Spleen (tissue), 11 donors: ENCODE data around the gene PSME2. TPM values are rescaled to one million over a fixed set of nuclear protein-coding genes. Genes with fewer than 3 reads are reported as not detected.

Experiments
- DNase-seq: peaks from one replicate; pipeline ENCODE4 v3.0.0-alpha.2; 2020
- H3K27ac ChIP-seq, 8 donors: fragments of 200-600 bp; sonication (generic) in 7 of 8; 1 replicate in 4 of 8; 2 replicates in 4 of 8; pipeline versions ENCODE4 v1.5.0 to v1.8.0; 2016 to 2021; ENCODE audit warnings: inconsistent platforms in 4 of 8, mild to moderate bottlenecking in 4 of 8, moderate library complexity in 1 of 8
- H3K27me3 ChIP-seq, 7 donors: fragments of 200-600 bp; sonication (generic) in 6 of 7; replicated peaks in 1 of 7; 1 replicate in 4 of 7; 2 replicates in 3 of 7; pipeline versions ENCODE4 v1.5.0 to v1.8.0; 2016 to 2021; ENCODE audit warnings: inconsistent platforms in 3 of 7, mild to moderate bottlenecking in 1 of 7
- H3K36me3 ChIP-seq, 6 donors: fragments of 200-600 bp; sonication (generic) in 5 of 6; 1 replicate in 4 of 6; 2 replicates in 2 of 6; pipeline versions ENCODE4 v1.5.0 to v1.8.0; 2016 to 2021; ENCODE audit warnings: inconsistent platforms in 2 of 6
- H3K4me1 ChIP-seq, 6 donors: fragments of 200-600 bp; sonication (generic) in 5 of 6; 1 replicate in 3 of 6; 2 replicates in 3 of 6; pipeline versions ENCODE4 v1.5.0 to v1.8.0; 2016 to 2021; ENCODE audit warnings: inconsistent platforms in 3 of 6
- H3K4me3 ChIP-seq, 8 donors: fragments of 200-600 bp; sonication (generic) in 7 of 8; 1 replicate in 4 of 8; 2 replicates in 4 of 8; pipeline versions ENCODE4 v1.5.0 to v1.8.0; 2016 to 2021; ENCODE audit warnings: inconsistent platforms in 4 of 8, mild to moderate bottlenecking in 4 of 8, moderate library complexity in 2 of 8
- H3K9me3 ChIP-seq, 8 donors: fragments of 200-600 bp; sonication (generic) in 7 of 8; 1 replicate in 4 of 8; 2 replicates in 4 of 8; pipeline versions ENCODE4 v1.5.0 to v1.8.0; 2016 to 2021; ENCODE audit warnings: inconsistent platforms in 4 of 8
- POLR2A ChIP-seq, 3 donors: fragments of 450-650 bp; IDR thresholded peaks; one replicate each; pipeline ENCODE4 v1.5.1; 2017; ENCODE audit warnings: antibody characterized with exemption in 3 of 3, mild to moderate bottlenecking in 1 of 3
- POLR2AphosphoS5 ChIP-seq, 3 donors: sonication (generic); formaldehyde crosslinking; IDR thresholded peaks; one replicate each; pipeline ENCODE4 v1.5.1; 2017; ENCODE audit warnings: antibody characterized with exemption in 3 of 3
- WGBS, 5 donors: extraction: QIAGEN DNeasy Blood & Tissue Kit in 3 of 5; methylation state at CpG; one replicate each; pipeline versions ENCODE4 v1.1.5 to v1.1.7; 2013 to 2018; 5-methylcytosine and 5-hydroxymethylcytosine counted together
- intact Hi-C: fragments of 100-400 bp; cut with DNase I; formaldehyde crosslinking; loops from one replicate; pipeline ENCODE4 v1.15.0; 2023; ENCODE audit warnings: low total_unique reads
- polyA plus RNA-seq, 3 donors: library from polyadenylated mRNA; stranded (reverse); fragments of 200-250 nt; gene quantifications; one replicate each; pipeline ENCODE4 v1.2.1, GENCODE V29; 2013
- total RNA-seq, 7 donors: library from RNA; depleted of rRNA in 3 of 7; stranded (reverse); fragments of >200 nt in 3 of 7; fragmentation: NEBNext Ultra II Directional in 4 of 7; extraction: Animal tissue kit (Norgen Biotek cat#: 25700) in 4 of 7; gene quantifications; one replicate each; pipeline versions ENCODE4 v1.1.0 to v1.2.1, GENCODE V29; 2016 to 2021
- TF ChIP-seq, protein P1 (sequence below), 11 experiments: fragments of 200-600 bp in 7 of 11; fragments of 450-650 bp in 4 of 11; sonication (generic) in 4 of 11; IDR thresholded peaks in 8 of 11; conservative IDR thresholded peaks in 3 of 11; 1 replicate in 7 of 11; 2 replicates in 4 of 11; pipeline versions ENCODE4 v1.4.0 to v1.8.0; 2016 to 2021; ENCODE audit warnings: antibody characterized with exemption in 11 of 11, inconsistent platforms in 4 of 11, mild to moderate bottlenecking in 1 of 11
- donor health status: healthy with polysubstance abuse.
- donor health status: DM: no; HTN: no; CAD: no; lungs with moderate emphysema.
- donor health status: DM: no; HTN: no; CAD: no.
- donor health status: Bipolar disorder and iron deficiency.
- donor health status: healthy.
- donor health status: DM: no; HTN: no; CAD: no.
- donor health status: DM: yes; HTN: yes; CAD: no.

PSME2 gene
- total and polyA plus RNA-seq, 10 donors: 80.0 to 509 (median 258) TPM

DNA sequence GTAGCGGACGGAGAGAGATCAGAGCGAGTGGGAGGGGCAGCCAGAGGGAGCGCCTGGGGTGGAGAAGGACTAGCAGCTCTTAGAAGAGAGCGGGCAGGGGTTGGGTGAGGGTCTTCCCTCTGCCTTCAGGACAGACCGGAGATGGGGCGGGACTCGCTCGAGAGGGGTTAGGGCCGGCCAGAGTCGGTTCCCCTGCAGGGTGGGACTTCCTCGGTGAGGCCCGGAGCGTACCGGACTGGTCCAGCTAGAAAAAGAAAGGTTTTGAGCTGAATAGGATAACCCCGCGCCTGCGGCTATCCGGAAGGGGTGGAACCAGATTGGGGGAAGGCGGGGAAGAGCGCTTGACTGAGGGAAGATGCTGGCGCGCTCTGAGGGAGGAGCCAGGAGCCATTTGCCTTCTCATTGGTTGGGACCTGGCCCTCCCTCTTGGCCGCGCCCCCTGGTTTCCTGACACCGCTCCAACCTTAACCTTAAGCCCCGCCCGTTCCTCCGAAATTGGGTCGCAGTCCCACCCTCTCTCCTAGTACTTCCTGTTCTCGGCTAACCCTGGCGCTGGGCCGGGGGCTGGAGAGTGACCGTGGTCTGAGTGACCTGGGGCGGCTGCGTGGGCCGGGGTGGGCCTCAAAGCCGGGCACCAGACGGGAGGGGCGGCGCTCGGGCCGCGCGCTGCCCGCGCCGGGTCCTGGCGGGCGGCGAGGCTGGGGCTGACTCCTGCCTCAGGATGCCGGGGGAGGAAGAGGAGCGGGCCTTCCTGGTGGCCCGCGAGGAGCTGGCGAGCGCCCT, 759 bp upstream of the PSME2 start, which contains the start of gene RNF31:
Gene RNF31, plus strand, starts transcription at position 521 of the 783 bp plus-strand sequence. Its CDS starts 201 bp downstream, at position 722.
- peaks cover 9 to 74% (median 53%) of the 10 kb centered on the region in 6 donors for H3K36me3 ChIP-seq
- peak within 1 kb of the TSS; percentile 89 to 99 (median 96) for H3K27ac ChIP-seq
- peak; percentile 99 for DNase-seq
- peak within 1 kb of the TSS; percentile 76 to 99 (median 95) for H3K4me3 ChIP-seq
- no peaks in the 10 kb centered on the region for H3K27me3 ChIP-seq
- WGBS, 5 donors: 0 to 1% (median 1%) methylated on average over 25 to 57 of the region's 57 CpGs
- intact Hi-C loops: no loop called here
- TF ChIP-seq, protein P1, sequence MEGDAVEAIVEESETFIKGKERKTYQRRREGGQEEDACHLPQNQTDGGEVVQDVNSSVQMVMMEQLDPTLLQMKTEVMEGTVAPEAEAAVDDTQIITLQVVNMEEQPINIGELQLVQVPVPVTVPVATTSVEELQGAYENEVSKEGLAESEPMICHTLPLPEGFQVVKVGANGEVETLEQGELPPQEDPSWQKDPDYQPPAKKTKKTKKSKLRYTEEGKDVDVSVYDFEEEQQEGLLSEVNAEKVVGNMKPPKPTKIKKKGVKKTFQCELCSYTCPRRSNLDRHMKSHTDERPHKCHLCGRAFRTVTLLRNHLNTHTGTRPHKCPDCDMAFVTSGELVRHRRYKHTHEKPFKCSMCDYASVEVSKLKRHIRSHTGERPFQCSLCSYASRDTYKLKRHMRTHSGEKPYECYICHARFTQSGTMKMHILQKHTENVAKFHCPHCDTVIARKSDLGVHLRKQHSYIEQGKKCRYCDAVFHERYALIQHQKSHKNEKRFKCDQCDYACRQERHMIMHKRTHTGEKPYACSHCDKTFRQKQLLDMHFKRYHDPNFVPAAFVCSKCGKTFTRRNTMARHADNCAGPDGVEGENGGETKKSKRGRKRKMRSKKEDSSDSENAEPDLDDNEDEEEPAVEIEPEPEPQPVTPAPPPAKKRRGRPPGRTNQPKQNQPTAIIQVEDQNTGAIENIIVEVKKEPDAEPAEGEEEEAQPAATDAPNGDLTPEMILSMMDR (IDR thresholded peaks at IDR 0.05 in 8 of 11, conservative IDR thresholded peaks at IDR 0.05 in 3 of 11): peak in 2 of 11 experiments; percentile 14 to 39
- no peak for TF ChIP-seq POLR2A (IDR thresholded peaks at IDR 0.05)
- peak; percentile 81 to 85 (median 84) for TF ChIP-seq POLR2AphosphoS5 (IDR thresholded peaks at IDR 0.05)
- H3K9me3 ChIP-seq: no peaks in the 10 kb centered on the region
- peaks cover 27 to 83% (median 62%) of the 10 kb centered on the region in 6 donors for H3K4me1 ChIP-seq

DNA sequence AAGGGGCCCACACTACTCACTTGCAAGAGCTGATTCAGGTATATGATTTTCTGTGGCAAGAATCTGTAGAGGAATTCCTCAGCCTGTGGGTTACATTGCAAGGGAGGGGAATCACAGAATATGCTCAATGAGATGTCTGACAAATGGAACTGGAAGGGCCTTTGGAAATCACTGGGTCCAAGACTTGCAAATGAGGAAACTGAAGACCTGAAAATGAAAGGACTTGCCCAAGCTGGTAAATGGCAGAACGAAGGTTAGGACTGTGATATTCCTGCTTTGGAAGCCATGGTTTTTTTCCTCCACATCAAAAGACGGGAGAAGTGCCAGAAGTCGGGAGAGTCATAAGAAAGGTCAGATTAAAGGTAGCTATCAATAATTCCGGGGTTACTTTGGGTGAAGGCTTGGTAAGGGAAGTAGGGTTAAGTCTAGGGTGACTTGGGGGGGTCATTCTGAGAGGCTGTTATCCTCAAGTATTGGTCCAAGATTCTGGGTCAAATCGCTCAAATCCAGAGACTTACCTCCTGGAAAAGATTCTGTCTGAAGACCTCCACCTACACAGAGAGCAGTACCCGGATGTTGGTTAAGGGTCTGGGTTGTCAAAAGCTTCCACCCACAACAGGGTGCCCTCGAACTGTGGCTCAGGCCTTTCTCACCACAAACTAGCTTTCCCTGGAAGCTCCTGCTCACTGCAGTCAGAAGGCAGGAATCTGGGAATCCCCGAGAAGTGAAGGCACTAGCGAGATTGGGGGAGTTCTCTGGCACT, 539 bp downstream of the PSME2 start:
- intact Hi-C loops: no loop called here
- H3K4me1 ChIP-seq: peaks cover 32 to 83% (median 65%) of the 10 kb centered on the region in 6 donors
- no peak for DNase-seq
- peak overlapping the region; percentile 89 to 99 (median 96) for H3K27ac ChIP-seq
- H3K9me3 ChIP-seq: no peaks in the 10 kb centered on the region
- TF ChIP-seq POLR2AphosphoS5 (IDR thresholded peaks at IDR 0.05) (no peak), POLR2A (IDR thresholded peaks at IDR 0.05) (no peak)
- TF ChIP-seq, protein P1 (IDR thresholded peaks at IDR 0.05 in 8 of 11, conservative IDR thresholded peaks at IDR 0.05 in 3 of 11): no peak
- peak overlapping the region; percentile 76 to 99 (median 95) for H3K4me3 ChIP-seq
- WGBS, 5 donors: 7 to 17% (median 9%) methylated on average over 9 of the region's 9 CpGs
- H3K27me3 ChIP-seq: no peaks in the 10 kb centered on the region
- peaks cover 3 to 62% (median 40%) of the 10 kb centered on the region in 6 donors for H3K36me3 ChIP-seq

DNA sequence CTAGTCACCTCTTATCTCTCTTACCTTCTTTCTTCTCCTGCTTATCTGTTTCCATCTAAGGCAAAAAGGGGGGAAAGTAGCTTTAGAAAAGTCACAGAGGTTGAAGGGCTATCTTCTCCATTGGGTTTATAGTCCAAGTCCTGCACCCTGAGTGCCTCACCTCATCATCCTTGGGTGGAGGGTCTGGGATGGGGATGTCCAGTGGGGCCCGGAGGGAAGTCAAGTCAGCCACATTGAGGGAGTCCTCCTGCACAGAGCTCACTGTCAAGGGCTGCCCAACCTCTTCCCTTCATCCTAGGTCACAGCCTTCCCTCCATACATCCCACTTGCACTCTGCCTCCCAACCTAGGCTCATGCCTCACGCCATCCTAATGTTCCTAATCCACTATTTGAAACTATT, 1.2 kb downstream of the PSME2 start:
- peaks cover 3 to 56% (median 33%) of the 10 kb centered on the region in 6 donors for H3K36me3 ChIP-seq
- peaks cover 34 to 83% (median 65%) of the 10 kb centered on the region in 6 donors for H3K4me1 ChIP-seq
- H3K27me3 ChIP-seq: no peaks in the 10 kb centered on the region
- H3K27ac ChIP-seq: peak overlapping the region; percentile 27 to 99 (median 96)
- 88 to 95% (median 92%) methylated on average over 2 of the region's 2 CpGs for WGBS, 5 donors
- DNase-seq: peak; percentile 65
- intact Hi-C loops: no loop called here
- peak overlapping the region in 5 of 8 donors; percentile 89 to 99 (median 95) for H3K4me3 ChIP-seq
- H3K9me3 ChIP-seq: no peaks in the 10 kb centered on the region
- TF ChIP-seq, protein P1 (IDR thresholded peaks at IDR 0.05 in 8 of 11, conservative IDR thresholded peaks at IDR 0.05 in 3 of 11): no peak
- TF ChIP-seq POLR2A (IDR thresholded peaks at IDR 0.05) (no peak), POLR2AphosphoS5 (IDR thresholded peaks at IDR 0.05) (no peak)
